ENCODE results near the gene PLCL2. TPM values are rescaled to one million over a fixed set of nuclear protein-coding genes. Genes with fewer than 3 reads are reported as not detected.
"Not testable (repeated sequence)": the region's sequence is repeated elsewhere in the genome, so short reads cannot be mapped to it uniquely, and the experiment has no call there.

The PLCL2 gene
- total RNA-seq, 1 donor from 2014 or later = 15.2 TPM

DNA sequence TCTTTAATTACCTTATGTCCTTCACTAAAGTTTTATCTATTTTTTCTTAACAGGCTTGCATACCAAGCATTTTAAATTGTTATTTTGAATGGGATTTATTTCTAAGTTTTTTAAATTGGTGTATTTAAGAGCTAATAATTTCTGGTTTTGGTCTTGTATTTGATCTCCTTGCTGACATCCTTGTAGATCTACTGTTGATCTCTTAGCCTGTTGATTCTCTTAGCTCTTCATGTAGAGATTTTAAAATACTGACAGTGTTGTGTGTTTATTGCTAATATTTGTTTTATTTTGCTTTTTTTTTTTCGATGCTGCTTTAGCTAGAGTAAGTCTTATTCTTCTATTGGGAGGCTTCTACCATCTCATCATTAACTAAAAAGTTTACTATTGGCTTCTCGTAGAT is 65.5 kb downstream of the PLCL2 start:
- no peak overlapping the region for H3K27ac Mint-ChIP-seq
- peaks cover 17% of the 10 kb centered on the region for H3K4me1 Mint-ChIP-seq
- intact Hi-C loops (cut with micrococcal nuclease) = no loop called here
- H3K9me3 Mint-ChIP-seq = no peaks in the 10 kb centered on the region
- no peaks in the 10 kb centered on the region for H3K27me3 Mint-ChIP-seq
- H3K36me3 Mint-ChIP-seq (ENCODE audit: low read depth) = peaks cover 6% of the 10 kb centered on the region
- H3K4me3 Mint-ChIP-seq = no peak overlapping the region
- no peak for DNase-seq

DNA sequence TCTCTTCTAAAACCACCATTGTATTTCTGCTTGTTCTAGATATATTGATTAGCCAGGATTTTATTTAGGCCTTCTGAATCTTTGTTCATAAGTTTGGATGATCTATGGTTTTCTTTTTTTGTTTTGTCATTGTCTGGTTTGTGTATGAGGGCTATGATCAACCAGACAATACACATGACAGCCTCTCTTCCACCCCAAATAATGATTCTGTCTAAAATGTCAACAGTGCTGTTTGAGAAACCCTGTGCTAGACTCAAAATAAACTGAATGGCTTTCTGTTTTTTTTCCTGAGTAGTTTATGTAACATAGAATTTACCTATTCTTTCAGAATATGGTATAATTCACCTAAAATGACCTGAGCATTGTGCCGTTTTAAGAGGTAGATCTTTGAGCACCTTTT is 66.1 kb downstream of the PLCL2 start:
- H3K9me3 Mint-ChIP-seq = no peaks in the 10 kb centered on the region
- H3K4me3 Mint-ChIP-seq = no peak overlapping the region
- intact Hi-C loops (cut with micrococcal nuclease) = no loop called here
- H3K36me3 Mint-ChIP-seq (ENCODE audit: low read depth) = peaks cover 2% of the 10 kb centered on the region
- H3K27ac Mint-ChIP-seq = no peak overlapping the region
- H3K27me3 Mint-ChIP-seq = no peaks in the 10 kb centered on the region
- no peak for DNase-seq
- H3K4me1 Mint-ChIP-seq = peaks cover 15% of the 10 kb centered on the region

DNA sequence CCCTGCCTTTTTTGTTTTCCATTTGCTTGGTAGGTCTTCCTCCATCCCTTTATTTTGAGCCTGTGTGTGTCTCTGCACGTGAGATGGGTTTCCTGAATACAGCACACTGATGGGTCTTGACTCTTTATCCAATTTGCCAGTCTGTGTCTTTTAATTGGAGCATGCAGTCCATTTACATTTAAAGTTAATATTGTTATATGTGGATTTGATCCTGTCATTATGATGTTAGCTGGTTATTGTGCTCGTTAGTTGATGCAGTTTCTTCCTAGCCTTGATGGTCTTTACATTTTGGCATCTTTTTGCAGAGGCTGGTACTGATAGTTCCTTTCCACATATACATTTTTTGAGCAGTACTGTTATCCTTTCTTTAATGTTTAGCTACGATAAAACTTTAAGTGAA is 73.1 kb downstream of the PLCL2 start:
- DNase-seq; H3K9me3 Mint-ChIP-seq; H3K4me1 Mint-ChIP-seq; H3K27ac Mint-ChIP-seq; intact Hi-C loops (cut with micrococcal nuclease); H3K27me3 Mint-ChIP-seq; H3K4me3 Mint-ChIP-seq: not testable (repeated sequence)
- H3K36me3 Mint-ChIP-seq (ENCODE audit: low read depth) = peaks cover 19% of the 10 kb centered on the region

DNA sequence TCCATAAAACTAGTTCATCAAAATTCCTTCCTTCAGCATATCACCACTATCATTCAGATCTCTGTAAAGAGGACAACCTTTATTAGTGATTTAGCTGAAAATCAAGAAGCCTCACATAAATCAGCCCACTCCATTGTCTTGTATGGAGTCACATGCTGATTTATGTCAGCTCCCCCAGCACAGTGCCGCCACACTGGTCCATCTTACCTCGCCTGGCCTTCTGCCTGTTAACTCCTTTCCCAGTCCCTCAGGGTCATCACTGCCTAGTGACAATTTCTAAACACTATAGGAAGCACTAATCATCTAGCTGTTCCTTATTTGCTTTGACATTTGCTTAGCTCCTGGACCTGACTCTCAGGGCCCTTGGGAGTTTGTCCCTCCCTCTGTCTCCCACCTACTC is 75.4 kb downstream of the PLCL2 start:
- intact Hi-C loops (cut with micrococcal nuclease) = no loop called here
- no peaks in the 10 kb centered on the region for H3K9me3 Mint-ChIP-seq
- H3K4me3 Mint-ChIP-seq = no peak overlapping the region
- no peak overlapping the region for H3K27ac Mint-ChIP-seq
- DNase-seq = no peak
- H3K4me1 Mint-ChIP-seq = peaks cover 3% of the 10 kb centered on the region
- H3K36me3 Mint-ChIP-seq (ENCODE audit: low read depth) = peaks cover 20% of the 10 kb centered on the region
- no peaks in the 10 kb centered on the region for H3K27me3 Mint-ChIP-seq

DNA sequence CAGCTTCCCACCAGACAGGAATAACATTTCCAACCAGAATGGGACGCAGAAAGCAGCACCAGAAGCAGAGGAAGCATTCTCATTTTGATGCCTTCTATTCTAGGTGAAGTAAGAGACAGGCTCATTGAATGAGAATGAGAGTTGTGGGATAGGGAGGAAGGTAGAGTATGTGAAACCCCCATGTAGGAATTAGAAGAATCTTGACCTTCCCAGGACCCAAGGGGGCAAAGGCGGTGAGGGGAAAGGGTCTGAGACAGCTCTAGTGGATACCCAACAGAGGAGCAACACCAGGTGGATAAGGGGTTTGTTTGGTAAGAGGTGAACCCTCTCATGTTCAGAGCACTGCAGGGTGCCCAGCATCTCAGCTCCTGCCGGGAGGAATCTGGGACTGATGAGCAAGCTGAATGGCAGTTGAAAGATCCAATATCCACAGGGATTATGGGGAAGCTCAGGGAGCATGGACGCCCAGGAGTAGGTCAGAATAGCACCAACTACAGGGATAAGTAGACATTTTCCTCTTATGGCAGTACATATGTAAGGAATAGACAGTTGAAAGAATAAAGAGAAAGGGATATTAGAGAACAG is 77.0 kb downstream of the PLCL2 start:
- intact Hi-C loops (cut with micrococcal nuclease) = no loop called here

DNA sequence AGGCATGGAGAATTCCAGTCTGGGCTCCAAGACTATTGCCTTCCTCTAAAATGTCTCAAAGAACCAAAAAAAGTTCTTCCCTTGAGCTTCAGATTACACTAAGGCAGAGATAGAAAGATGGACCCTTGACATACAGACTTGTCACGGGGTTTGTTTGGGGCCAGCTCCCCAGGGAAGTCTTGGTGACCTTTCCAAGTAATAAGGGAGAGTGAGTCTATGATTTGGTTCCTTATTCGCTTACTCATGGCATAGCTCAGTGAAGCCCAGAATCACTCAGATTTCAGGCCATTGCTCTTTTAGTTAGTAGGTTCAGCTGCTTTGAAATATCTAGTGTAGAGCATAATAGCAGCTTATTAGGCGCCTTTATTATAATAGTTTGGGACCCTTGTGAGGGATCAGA is 90.3 kb downstream of the PLCL2 start:
- H3K9me3 Mint-ChIP-seq = peaks cover 17% of the 10 kb centered on the region
- H3K27ac Mint-ChIP-seq = no peak overlapping the region
- DNase-seq = no peak

More for the DNA sequence above, 77.0 kb downstream of the PLCL2 start:
- Mint-ChIP-seq H3K9me3 (no peaks in the 10 kb centered on the region), H3K4me3 (no peak overlapping the region), H3K27ac (no peak overlapping the region), H3K27me3 (no peaks in the 10 kb centered on the region), H3K36me3 (ENCODE audit: low read depth) (peaks cover 22% of the 10 kb centered on the region), H3K4me1 (peaks cover 3% of the 10 kb centered on the region)
- no peak for DNase-seq

DNA sequence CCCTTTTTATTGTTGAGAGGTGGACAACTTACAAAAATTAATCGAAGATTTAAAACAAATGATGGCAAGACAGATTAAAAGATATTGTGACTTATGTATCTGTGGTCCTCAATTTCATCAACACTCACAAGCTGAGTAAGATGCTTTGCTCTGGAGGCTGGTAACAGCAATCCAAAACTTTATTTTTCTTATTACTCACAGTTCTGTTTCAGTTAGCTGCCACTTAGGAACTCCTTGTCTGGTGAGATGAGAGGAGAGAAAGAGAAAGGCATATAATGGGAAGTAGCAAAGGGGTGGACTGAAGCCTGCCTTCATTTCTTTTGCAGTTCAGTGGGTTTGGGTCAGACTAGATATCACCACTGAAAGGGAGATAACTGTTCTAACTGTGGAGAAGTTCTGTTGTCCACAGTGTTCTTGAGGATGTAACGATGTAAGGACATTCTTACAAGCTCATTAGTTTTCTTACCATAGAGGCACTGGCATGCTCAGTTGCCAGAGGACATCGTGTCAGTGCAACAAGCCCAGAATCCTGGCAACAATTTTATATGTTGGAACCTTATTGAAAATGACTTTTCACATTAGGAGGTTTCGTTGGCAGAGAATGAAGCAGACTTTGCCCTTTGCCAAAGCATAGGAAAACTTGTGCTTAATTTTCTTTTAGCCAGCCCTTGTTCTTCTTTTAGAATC is 93.6 kb downstream of the PLCL2 start:
- Mint-ChIP-seq H3K4me3 (no peak overlapping the region), H3K27me3 (no peaks in the 10 kb centered on the region), H3K4me1 (peaks cover 7% of the 10 kb centered on the region), H3K36me3 (ENCODE audit: low read depth) (peaks cover 2% of the 10 kb centered on the region), H3K27ac (no peak overlapping the region), H3K9me3 (peaks cover 9% of the 10 kb centered on the region)
- intact Hi-C loops (cut with micrococcal nuclease) = no loop called here
- DNase-seq = no peak

More for the DNA sequence above, 90.3 kb downstream of the PLCL2 start:
- Mint-ChIP-seq H3K36me3 (ENCODE audit: low read depth) (peaks cover 14% of the 10 kb centered on the region), H3K27me3 (no peaks in the 10 kb centered on the region), H3K4me1 (peaks cover 7% of the 10 kb centered on the region), H3K4me3 (no peak overlapping the region)
- intact Hi-C loops (cut with micrococcal nuclease) = no loop called here

DNA sequence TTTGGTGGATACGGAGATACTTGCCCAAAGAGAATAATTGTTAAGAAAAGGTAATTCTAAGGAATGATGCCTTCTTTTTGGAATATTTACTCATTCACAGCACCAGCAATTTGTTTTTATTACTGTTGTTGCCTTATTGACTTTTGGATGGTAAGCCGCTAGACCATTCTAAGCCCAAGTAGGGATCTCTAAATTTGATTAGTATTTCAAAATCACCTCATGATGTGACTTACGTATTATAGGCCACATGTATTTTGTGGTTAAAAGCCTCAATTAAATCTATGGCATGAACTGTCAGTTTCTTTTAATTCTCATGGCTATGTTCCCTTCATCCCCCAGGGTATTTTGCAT is 94.1 kb downstream of the PLCL2 start:
- intact Hi-C loops (cut with micrococcal nuclease) = no loop called here
- peaks cover 8% of the 10 kb centered on the region for H3K9me3 Mint-ChIP-seq
- H3K27me3 Mint-ChIP-seq = no peaks in the 10 kb centered on the region
- H3K27ac Mint-ChIP-seq = no peak overlapping the region
- peaks cover 2% of the 10 kb centered on the region for H3K36me3 Mint-ChIP-seq (ENCODE audit: low read depth)
- no peak overlapping the region for H3K4me3 Mint-ChIP-seq
- no peak for DNase-seq
- H3K4me1 Mint-ChIP-seq = peaks cover 7% of the 10 kb centered on the region

DNA sequence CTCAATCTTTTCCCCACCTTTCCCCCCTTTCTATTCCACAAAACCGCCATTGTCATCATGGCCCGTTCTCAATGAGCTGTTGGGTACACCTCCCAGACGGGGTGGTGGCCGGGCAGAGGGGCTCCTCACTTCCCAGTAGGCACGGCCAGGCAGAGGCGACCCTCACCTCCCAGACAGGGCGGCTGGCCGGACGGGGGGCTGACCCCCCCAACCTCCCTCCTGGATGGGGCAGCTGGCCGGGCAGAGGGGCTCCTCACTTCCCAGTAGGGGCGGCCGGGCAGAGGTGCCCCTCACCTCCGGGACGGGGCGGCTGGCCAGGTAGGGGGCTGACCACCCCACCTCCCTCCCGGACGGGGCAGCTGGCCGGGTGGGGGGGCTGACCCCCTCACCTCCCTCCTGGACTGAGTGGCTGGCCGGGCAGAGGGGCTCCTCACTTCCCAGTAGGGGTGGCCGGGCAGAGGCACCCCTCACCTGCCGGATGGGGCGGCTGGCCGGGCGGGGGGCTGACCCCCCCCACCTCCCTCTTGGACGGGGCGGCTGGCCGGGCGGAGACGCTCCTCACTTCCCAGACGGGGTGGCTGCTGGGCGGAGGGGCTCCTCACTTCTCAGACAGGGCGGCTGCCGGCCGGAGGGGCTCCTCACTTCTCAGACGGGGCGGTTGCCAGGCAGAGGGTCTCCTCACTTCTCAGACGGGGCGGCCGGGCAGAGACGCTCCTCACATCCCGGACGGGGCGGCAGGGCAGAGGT is 95.2 kb downstream of the PLCL2 start:
- H3K9me3 Mint-ChIP-seq; intact Hi-C loops (cut with micrococcal nuclease); H3K27me3 Mint-ChIP-seq; H3K36me3 Mint-ChIP-seq (ENCODE audit: low read depth); H3K27ac Mint-ChIP-seq; H3K4me3 Mint-ChIP-seq; H3K4me1 Mint-ChIP-seq; DNase-seq: not testable (repeated sequence)

DNA sequence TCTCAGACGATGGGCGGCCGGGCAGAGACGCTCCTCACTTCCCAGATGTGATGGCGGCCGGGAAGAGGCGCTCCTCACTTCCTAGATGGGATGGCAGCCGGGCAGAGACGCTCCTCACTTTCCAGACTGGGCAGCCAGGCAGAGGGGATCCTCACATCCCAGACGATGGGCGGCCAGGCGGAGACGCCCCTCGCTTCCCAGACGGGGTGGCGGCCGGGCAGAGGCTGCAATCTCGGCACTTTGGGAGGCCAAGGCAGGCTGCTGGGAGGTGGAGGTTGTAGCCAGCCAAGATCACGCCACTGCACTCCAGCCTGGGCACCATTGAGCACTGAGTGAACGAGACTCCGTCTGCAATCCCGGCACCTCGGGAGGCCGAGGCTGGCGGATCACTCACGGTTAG is 95.8 kb downstream of the PLCL2 start:
- H3K36me3 Mint-ChIP-seq (ENCODE audit: low read depth); H3K4me3 Mint-ChIP-seq; DNase-seq; intact Hi-C loops (cut with micrococcal nuclease); H3K27me3 Mint-ChIP-seq; H3K9me3 Mint-ChIP-seq; H3K27ac Mint-ChIP-seq; H3K4me1 Mint-ChIP-seq: not testable (repeated sequence)

DNA sequence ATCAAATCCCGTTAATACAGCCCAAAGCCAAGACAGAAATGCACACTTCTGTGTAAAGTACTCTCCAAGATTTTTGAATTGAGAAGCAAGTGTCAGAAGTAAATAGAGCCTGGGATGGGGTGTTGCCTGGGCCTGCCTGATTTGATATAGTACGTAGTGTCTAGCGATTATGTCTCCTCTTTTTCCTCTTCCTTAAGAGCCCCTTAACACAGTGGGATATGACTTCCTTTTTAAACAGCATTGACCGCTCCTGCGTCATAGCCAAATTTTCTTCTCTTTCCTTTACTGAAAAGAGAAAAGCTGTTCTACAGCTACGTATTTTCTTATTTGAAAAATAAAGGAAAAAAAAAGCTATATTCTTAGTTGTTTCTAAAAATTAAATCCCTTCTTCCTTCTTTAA is 97.7 kb downstream of the PLCL2 start:
- H3K36me3 Mint-ChIP-seq (ENCODE audit: low read depth) = no peaks in the 10 kb centered on the region
- H3K27me3 Mint-ChIP-seq = no peaks in the 10 kb centered on the region
- no peak for DNase-seq
- intact Hi-C loops (cut with micrococcal nuclease) = no loop called here
- H3K9me3 Mint-ChIP-seq = no peaks in the 10 kb centered on the region
- no peak overlapping the region for H3K4me3 Mint-ChIP-seq
- H3K4me1 Mint-ChIP-seq = peaks cover 5% of the 10 kb centered on the region
- no peak overlapping the region for H3K27ac Mint-ChIP-seq

DNA sequence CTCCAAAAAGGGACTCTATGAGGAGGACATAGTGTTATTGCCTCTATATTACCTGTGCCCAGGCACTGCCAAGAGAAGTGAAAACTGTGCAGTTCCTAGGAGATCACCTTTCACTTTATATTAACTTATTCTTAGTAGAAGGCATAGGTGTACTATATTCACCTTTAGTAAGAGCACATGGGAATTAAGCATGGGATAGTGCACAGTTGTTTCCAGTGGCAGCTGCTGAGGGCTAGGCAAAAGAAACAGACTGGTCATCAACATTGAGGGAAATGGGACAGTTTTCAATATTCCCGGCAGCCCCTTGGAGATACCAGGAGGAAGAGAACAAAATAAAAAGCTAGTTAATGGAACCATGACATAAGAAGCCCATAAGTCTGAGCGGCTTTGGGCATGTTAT is 100.9 kb downstream of the PLCL2 start:
- Mint-ChIP-seq H3K36me3 (ENCODE audit: low read depth) (no peaks in the 10 kb centered on the region), H3K9me3 (no peaks in the 10 kb centered on the region)

DNA sequence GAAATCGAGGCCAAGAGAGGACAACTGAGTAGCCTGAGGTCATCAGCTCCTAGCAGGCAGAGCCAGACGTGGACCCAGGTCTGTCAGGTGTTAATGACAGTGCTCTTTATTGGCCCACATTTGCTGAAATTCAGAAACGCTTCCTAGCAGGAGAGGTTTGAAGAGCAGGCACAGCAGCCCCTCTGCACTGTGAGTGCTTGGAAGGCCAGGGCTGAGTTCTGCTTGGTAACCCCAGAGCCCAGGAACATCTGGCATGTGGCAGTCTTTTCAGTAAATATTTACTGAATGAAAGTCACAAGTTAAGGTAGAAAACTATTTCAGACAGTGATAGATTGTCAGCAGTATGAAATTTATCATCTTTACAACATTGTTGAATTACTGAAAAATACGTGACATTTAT is 102.4 kb downstream of the PLCL2 start:
- Mint-ChIP-seq H3K4me1 (peaks cover under 1% of the 10 kb centered on the region), H3K9me3 (no peaks in the 10 kb centered on the region), H3K27me3 (no peaks in the 10 kb centered on the region), H3K27ac (no peak overlapping the region), H3K36me3 (ENCODE audit: low read depth) (no peaks in the 10 kb centered on the region), H3K4me3 (no peak overlapping the region)
- intact Hi-C loops (cut with micrococcal nuclease) = no loop called here
- no peak for DNase-seq

More for the DNA sequence above, 100.9 kb downstream of the PLCL2 start:
- Mint-ChIP-seq H3K4me1 (no peaks in the 10 kb centered on the region), H3K27ac (no peak overlapping the region), H3K4me3 (no peak overlapping the region), H3K27me3 (no peaks in the 10 kb centered on the region)
- no peak for DNase-seq
- intact Hi-C loops (cut with micrococcal nuclease) = no loop called here

DNA sequence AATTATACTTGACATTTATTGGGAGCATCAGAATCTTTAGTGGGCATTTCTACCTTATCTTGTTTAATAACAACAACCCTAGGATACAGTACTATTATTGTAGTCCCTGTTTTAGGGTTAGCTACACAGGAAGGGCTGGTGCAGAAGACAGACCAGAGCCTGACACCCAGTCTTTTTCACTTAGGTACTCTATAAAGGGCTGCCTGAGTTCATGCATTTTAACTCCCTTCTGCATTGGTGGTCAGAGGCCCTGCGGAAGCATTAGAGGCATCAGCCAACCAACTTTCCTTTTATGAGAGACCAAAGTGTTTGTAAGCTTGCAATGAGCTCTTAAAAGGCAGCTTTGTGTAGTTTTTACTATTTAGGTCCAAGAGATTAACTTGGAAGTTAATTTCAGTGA is 105.4 kb downstream of the PLCL2 start:
- peaks cover 9% of the 10 kb centered on the region for H3K4me1 Mint-ChIP-seq
- no peaks in the 10 kb centered on the region for H3K27me3 Mint-ChIP-seq
- no peak overlapping the region for H3K27ac Mint-ChIP-seq
- H3K4me3 Mint-ChIP-seq = no peak overlapping the region
- H3K36me3 Mint-ChIP-seq (ENCODE audit: low read depth) = peaks cover 6% of the 10 kb centered on the region
- intact Hi-C loops (cut with micrococcal nuclease) = no loop called here
- no peak for DNase-seq
- H3K9me3 Mint-ChIP-seq = no peaks in the 10 kb centered on the region

Data from activated CD4-positive, alpha-beta T cell treated with anti-CD3 and anti-CD28 coated beads, Interleukin-2, amount 10 ng/mL, durations not matched to agents 24 days and 14 days (primary cell).